Measurements from ENCODE around the gene LARGE1. TPM values are rescaled to one million over a fixed set of nuclear protein-coding genes. Genes with fewer than 3 reads are reported as not detected.

LARGE1 gene
- total and polyA plus RNA-seq, 2 of the 8 experiments (the other 6 are each of a cell fraction or from before 2014, with no cell fraction given), result 43.7 to 83.0 TPM

GRCh38 chr22:33519974-33520903, 400.0 kb downstream of the LARGE1 start:
- Histone ChIP-seq H2BK20ac (ENCODE audit: low read length) (no peak overlapping the region), H3K23me2 (ENCODE audit: low read depth, low read length) (no peaks in the 10 kb centered on the region), H3K4me3 (ENCODE audit: extremely low read depth in 1 of 4, insufficient read depth in 2 of 4, low read depth in 3 of 4, low read length in 4 of 4) (no peak overlapping the region), H3K27ac (ENCODE audit: low read depth, low read length) (no peak overlapping the region), H3K27me3 (replicated peaks in 1 of 4; ENCODE audit: control insufficient read depth in 3 of 4, extremely low read depth in 1 of 4, insufficient read depth in 3 of 4, low read length in 3 of 4) (no peaks in the 10 kb centered on the region), H3K23ac (ENCODE audit: insufficient read length) (no peak overlapping the region), H3K9ac (replicated peaks in 1 of 4; ENCODE audit: extremely low read depth in 1 of 4, low read depth in 3 of 4, low read length in 3 of 4) (no peak overlapping the region), H2BK5ac (ENCODE audit: low read depth, low read length) (no peak overlapping the region), H4K20me1 (replicated peaks in 1 of 2; ENCODE audit: control insufficient read depth in 1 of 2, insufficient read depth in 2 of 2, low read length in 2 of 2) (no peaks in the 10 kb centered on the region), H3K36me3 (ENCODE audit: control insufficient read depth in 2 of 4, insufficient read depth in 4 of 4, low read length in 3 of 4) (peaks cover 0 to 7% (median 1%) of the 10 kb centered on the region in 4 experiments; a peak in 3 of 8 replicates), H2AK5ac (ENCODE audit: low read depth, low read length) (no peak overlapping the region), H4K91ac (replicated peaks; ENCODE audit: insufficient read length, low read length) (no peak overlapping the region), H3K14ac (ENCODE audit: insufficient read length) (no peak overlapping the region), H3K4ac (replicated peaks; ENCODE audit: insufficient read length, low read depth, low read length) (no peak overlapping the region), H4K8ac (ENCODE audit: extremely low read depth, insufficient read depth, low read length) (no peak overlapping the region), H2BK12ac (ENCODE audit: low read depth, low read length) (no peak overlapping the region), H3K9me3 (ENCODE audit: insufficient read depth in 2 of 2, low read depth in 1 of 2, low read length in 1 of 2) (peaks cover 5 to 6% of the 10 kb centered on the region in 2 experiments; a peak in 3 of 4 replicates), H2BK120ac (replicated peaks; ENCODE audit: low read depth, low read length) (no peak overlapping the region), H3K18ac (ENCODE audit: extremely low read depth, low read length) (no peak overlapping the region), H3K79me1 (ENCODE audit: low read depth, low read length) (peaks cover 3% of the 10 kb centered on the region; the same call in 1 of the 2 replicates), H3K56ac (replicated peaks; ENCODE audit: insufficient read length, low read depth, low read length) (no peak overlapping the region), H2BK15ac (ENCODE audit: low read length) (no peak overlapping the region), H2AFZ (ENCODE audit: low read length) (no peak overlapping the region), H4K5ac (ENCODE audit: insufficient read length, low read depth, low read length) (no peak overlapping the region), H3K4me2 (ENCODE audit: insufficient read depth in 1 of 2, low read depth in 2 of 2, low read length in 2 of 2) (no peak overlapping the region), H3K4me1 (replicated peaks in 1 of 4; ENCODE audit: control insufficient read depth in 3 of 4, insufficient read depth in 4 of 4, low read length in 3 of 4) (peaks cover 0 to 3% (median under 1%) of the 10 kb centered on the region in 4 experiments; a peak in 4 of 7 replicates), H3K79me2 (ENCODE audit: control insufficient read depth in 1 of 2, insufficient read depth in 2 of 2, low read length in 2 of 2) (peaks cover 0 to 21% of the 10 kb centered on the region in 2 experiments; a peak in 1 of 4 replicates)
- no peak for TF ChIP-seq ZNF274 (IDR thresholded peaks at IDR 0.05; ENCODE audit: borderline replicate concordance, extremely low read depth, low read length)
- no peak for DNase-seq (ENCODE audit: low read depth in 1 of 2, low spot score in 2 of 2)
- POLR2A ChIA-PET (ENCODE audit: partially characterized antibody), result interaction anchor here (0.6 kb wide), 1 partner anchor 822 kb away, joined by 3 read pairs; no protein-coding TSS in a partner anchor
- CTCF ChIA-PET (ENCODE audit: partially characterized antibody), result interaction anchor here (0.8 to 6.6 kb wide), 22 partner anchors 9 to 402 kb away, joined by 3 to 58 read pairs (median 3); no protein-coding TSS in a partner anchor
- 89% methylated on average over 13 of the region's 13 CpGs; no CpG with 5 or more reads in 1 of the 2 experiments for WGBS, 2 experiments (ENCODE audit: extremely low coverage in 1 of 2, insufficient coverage in 1 of 2, insufficient read length in 1 of 2, insufficient replicate concordance in 2 of 2, low coverage in 1 of 2, low lambda C conversion rate in 2 of 2, missing lambda C conversion rate in 1 of 2)
- no peak for FAIRE-seq
